ENCODE data around the gene MS4A7.
A peak's percentile ranks its signal among the peaks of the same experiment; 100 is the strongest.

Gene MS4A7

DNA sequence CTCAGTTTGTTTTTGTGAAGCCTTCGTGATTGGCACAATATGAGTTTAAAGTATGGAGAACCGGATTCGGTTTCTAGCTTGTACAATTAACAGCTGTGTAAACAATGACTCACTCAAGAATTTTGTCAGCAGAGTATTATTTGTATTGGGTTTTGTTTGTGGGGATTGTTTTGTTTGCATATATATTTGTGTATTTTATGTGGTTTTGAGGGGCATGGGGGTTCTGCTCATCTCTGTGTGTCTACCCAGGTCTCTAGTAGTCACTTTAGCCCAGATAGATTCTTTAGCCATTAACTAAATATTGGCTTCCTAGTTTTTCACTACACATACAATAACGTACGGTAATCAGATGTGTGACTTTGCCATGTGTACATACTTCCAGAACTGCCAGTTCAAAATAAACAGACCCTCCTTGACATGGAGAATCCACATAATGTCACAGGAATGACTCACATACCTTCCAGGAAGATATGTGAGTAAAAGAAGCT lies 7.5 kb upstream of the MS4A7 start:
- no peak for DNase-seq (ENCODE audit: low read depth, low spot score)

DNA sequence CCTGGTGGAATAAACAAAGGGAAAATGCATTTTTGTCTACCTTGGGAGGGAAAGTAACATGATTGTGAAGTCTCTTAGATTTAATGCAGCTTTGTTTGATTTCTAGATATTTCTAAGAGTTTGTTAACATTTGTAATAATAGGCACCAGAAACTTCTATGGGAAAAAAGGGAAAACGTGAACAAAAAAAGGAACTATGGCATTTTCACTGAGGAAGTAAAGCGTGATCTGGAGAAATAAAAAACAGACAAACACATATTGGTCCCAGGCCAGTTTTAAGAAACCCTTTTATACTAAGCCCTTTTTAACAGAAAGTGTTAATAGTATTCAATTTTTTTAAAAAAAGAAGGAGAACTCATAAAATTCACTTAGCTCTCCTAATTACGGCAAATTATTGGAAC lies 6.9 kb upstream of the MS4A7 start:
- DNase-seq (ENCODE audit: low read depth, low spot score), result no peak

DNA sequence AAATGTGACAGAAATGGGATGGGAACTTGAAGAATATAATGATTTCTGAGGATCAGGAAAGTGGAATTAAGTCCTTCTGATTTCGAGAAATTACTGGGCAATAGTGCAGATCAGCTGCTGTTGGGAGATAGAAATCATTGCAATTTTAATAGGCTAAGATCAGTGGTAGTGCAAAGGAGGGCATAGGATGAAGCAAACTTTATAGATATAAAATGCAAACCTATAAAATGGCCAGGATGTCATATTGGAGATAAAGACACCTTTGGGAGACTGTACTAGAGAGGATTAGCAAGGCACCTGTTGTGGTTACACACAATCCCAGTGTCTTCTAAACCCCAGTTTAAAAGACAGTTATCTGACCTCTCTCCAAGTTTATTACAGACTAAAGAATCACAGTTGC lies 6.5 kb upstream of the MS4A7 start:
- no peak for DNase-seq (ENCODE audit: low read depth, low spot score)

DNA sequence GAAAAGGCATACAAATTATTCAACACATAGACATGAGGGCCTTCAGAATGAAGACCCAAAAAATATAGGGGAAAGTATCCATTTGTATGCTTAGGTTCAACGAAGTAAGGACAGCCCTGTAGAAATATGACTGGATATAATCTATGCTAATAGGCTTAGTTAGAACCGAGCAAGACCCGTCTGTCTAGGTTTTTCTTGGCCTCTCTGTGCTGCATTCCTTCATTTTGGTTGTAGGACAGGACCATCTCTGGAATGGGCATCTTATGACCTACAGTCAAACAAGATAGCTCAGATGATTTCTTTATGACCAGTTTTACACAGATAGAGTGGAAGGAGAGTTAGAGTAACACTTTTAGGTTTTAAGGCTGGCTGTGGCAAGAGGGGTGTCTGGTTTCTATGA lies 5.6 kb upstream of the MS4A7 start:
- DNase-seq (ENCODE audit: low read depth, low spot score), result no peak

DNA sequence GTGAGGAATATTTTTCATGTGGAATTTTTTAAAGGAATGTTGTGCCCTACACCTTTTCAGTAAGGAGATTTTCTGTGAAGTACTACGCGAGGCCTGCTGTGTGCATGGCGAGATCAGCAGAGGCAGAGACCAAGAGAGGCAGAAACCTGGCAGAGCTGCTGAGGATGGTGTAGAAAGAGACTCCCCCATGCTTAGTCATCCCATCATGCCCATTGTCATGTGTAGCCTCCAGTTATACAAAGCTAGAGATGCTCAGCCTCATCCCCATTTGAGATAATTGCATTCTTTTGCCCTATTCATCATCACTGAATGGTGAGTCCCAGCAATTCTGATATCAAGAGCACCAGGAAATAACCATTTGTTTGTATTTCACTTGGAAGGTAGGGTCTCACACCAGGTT lies 3.0 kb upstream of the MS4A7 start:
- no peak for DNase-seq (ENCODE audit: low read depth, low spot score)

GRCh38 chr11:60376601-60377000 lies 1.7 kb upstream of the MS4A7 start:
- DNase-seq (ENCODE audit: low read depth, low spot score), result no peak

- DNase-seq (ENCODE audit: low read depth, low spot score), result no peak
These were observed 763 bp upstream of the MS4A7 start for GRCh38 chr11:60377401-60378136.

GRCh38 chr11:60389279-60389910 lies 11.1 kb downstream of the MS4A7 start:
- no peak for DNase-seq (ENCODE audit: low read depth, low spot score)

DNA sequence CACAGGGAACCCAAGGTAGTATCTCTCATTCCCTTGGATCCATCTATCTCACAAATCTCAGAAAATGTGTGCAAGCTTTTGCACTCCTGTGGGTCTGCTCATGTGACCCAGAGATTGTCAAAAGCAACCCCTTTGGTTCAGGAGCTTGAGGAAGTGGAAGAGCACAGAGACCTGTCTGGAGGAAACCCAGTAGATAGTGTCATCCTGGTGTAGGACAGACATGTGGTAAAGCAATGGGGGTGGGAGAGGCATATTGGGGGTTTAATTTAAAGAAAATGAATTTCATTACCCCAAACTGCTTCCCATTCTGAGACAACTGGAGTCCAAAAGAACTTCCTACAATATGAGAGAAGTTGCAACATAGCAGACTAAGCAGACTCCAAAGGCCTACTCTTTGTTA lies 12.1 kb downstream of the MS4A7 start:
- no peak for DNase-seq (ENCODE audit: low read depth, low spot score)

GRCh38 chr11:60392361-60392760 lies 14.0 kb downstream of the MS4A7 start:
- DNase-seq (ENCODE audit: low read depth, low spot score), result no peak

DNA sequence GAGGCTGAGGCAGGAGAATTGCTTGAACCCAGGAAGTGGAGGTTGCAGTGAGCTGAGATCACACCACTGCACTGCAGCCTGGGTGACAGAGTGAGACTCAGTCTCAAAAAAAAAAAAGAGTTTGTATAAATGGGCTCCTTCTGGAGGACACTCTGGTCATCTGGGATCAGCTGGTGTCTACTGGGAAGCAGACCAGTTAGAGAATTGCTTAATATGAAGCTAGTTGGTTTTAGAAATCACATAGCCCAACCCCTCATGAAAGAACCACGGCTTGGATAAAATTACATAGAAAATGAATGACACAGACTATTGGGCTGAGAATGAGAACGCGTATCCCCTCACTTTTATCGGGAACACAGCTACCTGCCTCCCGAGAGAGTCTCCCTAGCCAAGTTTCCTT lies 14.7 kb downstream of the MS4A7 start:
- no peak for DNase-seq (ENCODE audit: low read depth, low spot score)

GRCh38 chr11:60394666-60395380 lies 16.5 kb downstream of the MS4A7 start:
- no peak for DNase-seq (ENCODE audit: low read depth, low spot score)

DNA sequence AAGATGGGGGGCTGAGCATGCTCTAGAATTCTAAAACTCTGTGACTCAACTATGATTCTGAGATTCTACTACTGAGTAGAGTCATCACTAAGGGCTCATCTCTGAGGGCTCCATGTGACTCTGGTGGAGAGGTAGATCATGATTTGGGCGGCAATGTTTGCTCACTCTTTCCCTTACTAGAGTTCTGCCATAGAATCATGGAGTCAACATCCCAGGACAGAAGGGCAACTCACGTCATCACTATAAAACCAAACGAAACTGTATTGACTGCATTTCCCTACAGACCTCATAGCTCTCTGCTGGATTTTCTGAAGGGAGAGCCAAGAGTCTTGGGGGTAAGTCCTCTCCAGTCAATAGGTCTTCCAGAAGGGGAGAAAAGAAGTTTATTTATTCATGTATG lies 18.1 kb downstream of the MS4A7 start, which contains the start of gene MS4A14:
Gene MS4A14 (plus strand): TSS at position 78 of the 400 bp plus-strand sequence. CDS start 120 bp downstream, at position 198.
- DNase-seq (ENCODE audit: low read depth, low spot score), result no peak

DNA sequence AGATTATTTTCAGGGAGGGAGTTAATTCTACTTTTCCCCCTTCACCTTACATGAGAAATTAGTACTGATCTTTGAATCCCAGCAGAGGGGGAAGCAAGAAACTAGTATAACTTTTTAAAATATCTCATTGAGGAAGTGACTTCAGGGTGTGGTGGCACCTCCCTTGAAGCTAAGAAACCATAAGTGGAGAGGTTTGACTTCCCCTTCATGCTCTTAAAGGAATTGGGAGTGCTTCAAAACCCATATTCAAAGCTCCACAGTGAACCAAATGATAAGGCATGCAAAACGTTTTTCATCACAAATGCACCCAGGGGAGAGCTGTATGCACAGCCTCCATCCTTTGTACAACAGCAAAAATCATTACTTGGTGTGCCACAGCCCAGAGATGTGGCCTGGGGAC lies 18.5 kb downstream of the MS4A7 start:
- no peak for DNase-seq (ENCODE audit: low read depth, low spot score)

DNA sequence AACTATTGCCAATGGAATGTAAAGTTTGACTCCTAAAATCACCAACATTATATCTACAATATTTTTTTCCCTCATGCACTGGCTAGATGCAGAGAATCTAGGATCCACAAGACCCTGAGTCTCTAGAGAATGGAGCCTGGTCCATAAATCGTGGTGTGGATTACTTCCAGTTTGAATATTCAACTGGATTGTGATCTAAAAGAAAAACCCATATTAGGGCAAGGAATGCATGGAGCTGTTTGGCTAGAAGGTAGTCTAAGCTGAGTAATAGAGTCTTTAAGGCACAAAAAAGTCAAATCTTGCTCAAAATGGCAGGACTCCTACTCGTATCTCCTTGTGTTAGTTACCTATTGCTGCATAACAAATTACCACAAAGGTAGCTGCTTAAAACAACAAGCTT lies 41.7 kb downstream of the MS4A7 start:
- no peak for DNase-seq (ENCODE audit: low read depth, low spot score)

DNA sequence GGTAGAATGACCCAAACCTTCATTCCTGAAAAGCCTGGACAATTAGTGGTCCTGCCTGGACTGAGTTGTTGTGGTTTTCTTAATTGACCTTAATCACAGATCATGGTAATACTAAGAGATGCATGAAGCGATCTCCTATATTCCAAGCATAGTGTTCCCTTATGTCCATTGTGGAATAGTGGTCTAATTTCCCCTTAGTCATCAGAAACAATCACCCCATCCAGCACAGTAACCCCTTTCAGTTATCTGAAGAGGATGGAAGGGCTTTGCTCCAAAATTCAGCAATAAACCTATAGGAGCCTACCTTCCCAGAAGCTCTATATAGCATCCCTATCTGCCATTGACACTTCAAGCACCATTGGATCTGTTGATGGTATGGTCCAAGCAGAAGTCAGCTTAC lies 44.3 kb downstream of the MS4A7 start:
- DNase-seq (ENCODE audit: low read depth, low spot score), result no peak

GRCh38 chr11:60428517-60428916 lies 50.2 kb downstream of the MS4A7 start:
- peak; percentile 2 for DNase-seq (ENCODE audit: low read depth, low spot score)

DNA sequence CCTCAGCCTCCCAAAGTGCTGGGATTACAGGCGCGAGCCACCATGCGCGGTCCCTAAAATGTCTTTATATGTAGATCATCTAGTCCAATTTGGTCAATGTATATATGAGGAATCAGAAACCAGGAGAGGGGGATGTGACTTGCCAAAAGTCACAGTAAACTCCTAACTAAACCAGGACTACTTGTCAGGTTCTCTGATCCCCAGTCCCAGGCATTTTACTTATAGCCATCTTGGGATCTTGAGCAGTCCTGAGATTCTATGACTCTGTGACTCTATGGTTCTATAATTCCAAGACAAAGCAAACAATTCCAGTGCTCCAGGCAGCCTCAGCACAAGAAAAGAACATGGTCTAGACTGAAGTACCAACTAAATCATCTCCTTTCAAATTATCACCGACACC lies 50.9 kb downstream of the MS4A7 start, which contains the start of gene MS4A5:
Gene MS4A5 (plus strand): TSS at position 301 of the 400 bp plus-strand sequence. CDS start 103 bp downstream, outside the sequence.
- no peak for DNase-seq (ENCODE audit: low read depth, low spot score)

- no peak for DNase-seq (ENCODE audit: low read depth, low spot score)
These were observed 52.9 kb downstream of the MS4A7 start for GRCh38 chr11:60431251-60431650.

- DNase-seq (ENCODE audit: low read depth, low spot score), result no peak
These were observed 55.1 kb downstream of the MS4A7 start for GRCh38 chr11:60433401-60433800.
